Sigmoid colon (tissue), 4 donors: ENCODE results near the gene PUM1.
"Not testable (repeated sequence)": the region's sequence is repeated elsewhere in the genome, so short reads cannot be mapped to it uniquely, and the experiment has no call there.

Experiments
- POLR2A ChIP-seq, 2 donors: fragments of 450-650 bp; IDR thresholded peaks; one replicate each; pipeline ENCODE4 v1.6.1; 2016; ENCODE audit warnings: antibody characterized with exemption in 2 of 2, mild to moderate bottlenecking in 2 of 2, moderate library complexity in 2 of 2
- POLR2AphosphoS5 ChIP-seq, 4 donors: sonication (generic); formaldehyde crosslinking; IDR thresholded peaks; one replicate each; pipeline ENCODE4 v1.6.1; 2017; ENCODE audit warnings: antibody characterized with exemption in 4 of 4

DNA sequence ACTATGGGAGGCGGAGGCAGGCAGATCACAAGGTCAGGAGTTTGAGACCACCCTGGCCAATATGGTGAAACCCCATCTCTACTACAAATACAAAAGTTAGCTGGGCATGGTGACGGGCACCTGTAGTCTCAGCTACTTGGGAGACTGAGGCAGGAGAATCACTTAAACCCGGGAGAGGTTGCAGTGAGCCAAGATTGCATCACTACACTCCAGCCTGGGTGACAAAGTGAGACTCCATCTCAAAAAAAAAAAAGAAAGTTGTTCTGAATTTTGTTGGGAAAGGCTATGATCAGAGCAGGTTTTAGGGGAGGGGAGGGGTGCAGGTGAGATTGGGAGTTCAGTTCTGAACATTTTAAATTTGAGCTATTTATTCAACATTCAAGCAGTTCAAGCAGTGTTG is 22.6 kb upstream of the PUM1 start:
- not testable (repeated sequence) for TF ChIP-seq POLR2A, POLR2AphosphoS5 (IDR thresholded peaks at IDR 0.05)
